HepG2 (cell line): ENCODE data around the gene TMEM250. TPM values are rescaled to one million over a fixed set of nuclear protein-coding genes. Genes with fewer than 3 reads are reported as not detected.

Experiments used
- CHD4 ChIP-seq: fragments of 200-600 bp; sonication (generic); IDR thresholded peaks from 2 replicates; pipeline ENCODE4 v1.7.0; 2017; ENCODE audit warnings: mild to moderate bottlenecking, low read length, borderline replicate concordance
- FOXP1 ChIP-seq, 2 experiments: fragments of 450-650 bp in 1 of 2; IDR thresholded peaks; 2 replicates each; pipeline ENCODE4 v1.6.1; 2017 to 2018; ENCODE audit warnings: antibody characterized with exemption in 1 of 2
- GPN1 ChIP-seq: sonication (generic); formaldehyde crosslinking; IDR thresholded peaks from 2 replicates; pipeline ENCODE4 v1.5.1; 2020; ENCODE audit warnings: missing genetic modification reagents, borderline replicate concordance
- NR1H2 ChIP-seq: sonication (generic); formaldehyde crosslinking; IDR thresholded peaks from 2 replicates; pipeline ENCODE4 v1.8.1; 2022; ENCODE audit warnings: low read depth, missing genetic modification reagents, borderline replicate concordance
- PHF8 ChIP-seq: sonication (generic); formaldehyde crosslinking; IDR thresholded peaks from 2 replicates; pipeline ENCODE4 v1.5.0; 2020; ENCODE audit warnings: missing genetic modification reagents
- SP5 ChIP-seq: IDR thresholded peaks from 2 replicates; pipeline ENCODE4 v1.6.1; 2016; ENCODE audit warnings: low read depth, borderline replicate concordance
- SPEN ChIP-seq: sonication (generic); formaldehyde crosslinking; IDR thresholded peaks from 2 replicates; pipeline ENCODE4 v1.5.1; 2020; ENCODE audit warnings: low read depth, mild to moderate bottlenecking, missing genetic modification reagents
- SSRP1 ChIP-seq: IDR thresholded peaks from 2 replicates; pipeline ENCODE4 v1.6.1; 2016; ENCODE audit warnings: control low read depth
- TCF7L2 ChIP-seq: IDR thresholded peaks from 2 replicates; pipeline ENCODE4 v1.6.1; 2011; ENCODE audit warnings: mild to moderate bottlenecking, low read depth, low read length, moderate library complexity
- ZBTB8A ChIP-seq: sonication (generic); formaldehyde crosslinking; IDR thresholded peaks from 2 replicates; pipeline ENCODE4 v1.4.0; 2020; ENCODE audit warnings: mild to moderate bottlenecking, low read depth, missing genetic modification reagents, borderline replicate concordance
- ZMYM3 ChIP-seq: sonication (generic); formaldehyde crosslinking; IDR thresholded peaks from 2 replicates; pipeline ENCODE4 v1.5.1; 2020; ENCODE audit warnings: mild to moderate bottlenecking, missing genetic modification reagents
- ZNF678 ChIP-seq: sonication (generic); formaldehyde crosslinking; IDR thresholded peaks from 2 replicates; pipeline ENCODE4 v1.4.0; 2020; ENCODE audit warnings: mild to moderate bottlenecking, missing genetic modification reagents
- polyA plus RNA-seq, 8 experiments: library from polyadenylated mRNA; depleted of rRNA in 3 of 8; stranded (reverse) in 7 of 8; unstranded in 1 of 8; fragments of >200 nt; fragmentation: Illumina TruSeq in 4 of 8; extraction: Trizol in 4 of 8; gene quantifications; 2 replicates each; pipeline versions ENCODE4 v1.2.1 to v1.2.3, GENCODE V29; 2011 to 2016; ENCODE audit warnings: low read depth in 4 of 8, missing spikeins in 1 of 8, mixed read lengths in 1 of 8; ENCODE audit not compliant: insufficient read depth in 1 of 8
- total RNA-seq, 5 experiments: library from RNA; depleted of rRNA; stranded (reverse); fragments of >200 nt; fragmentation: Illumina TruSeq; extraction: Trizol; gene quantifications; 2 replicates each; pipeline ENCODE4 v1.2.3, GENCODE V29; 2016; ENCODE audit warnings: low read depth in 1 of 5
- TF ChIP-seq, protein P1 (sequence below): sonication (generic); formaldehyde crosslinking; IDR thresholded peaks from 2 replicates; pipeline ENCODE4 v1.4.0; 2020; ENCODE audit warnings: low read depth, mild to moderate bottlenecking, missing genetic modification reagents
- TF ChIP-seq, protein P2 (sequence below): sonication (generic); formaldehyde crosslinking; IDR thresholded peaks from 2 replicates; pipeline ENCODE4 v1.4.0; 2020; ENCODE audit warnings: missing genetic modification reagents, borderline replicate concordance
- TF ChIP-seq, protein P3 (sequence below): sonication (generic); formaldehyde crosslinking; IDR thresholded peaks from 2 replicates; pipeline ENCODE4 v1.4.0; 2020; ENCODE audit warnings: mild to moderate bottlenecking, missing genetic modification reagents

The TMEM250 gene
- total and polyA plus RNA-seq, 2 of the 13 experiments (the other 11 are each of a cell fraction or from before 2014, with no cell fraction given): 5.5 to 13.9 TPM

DNA sequence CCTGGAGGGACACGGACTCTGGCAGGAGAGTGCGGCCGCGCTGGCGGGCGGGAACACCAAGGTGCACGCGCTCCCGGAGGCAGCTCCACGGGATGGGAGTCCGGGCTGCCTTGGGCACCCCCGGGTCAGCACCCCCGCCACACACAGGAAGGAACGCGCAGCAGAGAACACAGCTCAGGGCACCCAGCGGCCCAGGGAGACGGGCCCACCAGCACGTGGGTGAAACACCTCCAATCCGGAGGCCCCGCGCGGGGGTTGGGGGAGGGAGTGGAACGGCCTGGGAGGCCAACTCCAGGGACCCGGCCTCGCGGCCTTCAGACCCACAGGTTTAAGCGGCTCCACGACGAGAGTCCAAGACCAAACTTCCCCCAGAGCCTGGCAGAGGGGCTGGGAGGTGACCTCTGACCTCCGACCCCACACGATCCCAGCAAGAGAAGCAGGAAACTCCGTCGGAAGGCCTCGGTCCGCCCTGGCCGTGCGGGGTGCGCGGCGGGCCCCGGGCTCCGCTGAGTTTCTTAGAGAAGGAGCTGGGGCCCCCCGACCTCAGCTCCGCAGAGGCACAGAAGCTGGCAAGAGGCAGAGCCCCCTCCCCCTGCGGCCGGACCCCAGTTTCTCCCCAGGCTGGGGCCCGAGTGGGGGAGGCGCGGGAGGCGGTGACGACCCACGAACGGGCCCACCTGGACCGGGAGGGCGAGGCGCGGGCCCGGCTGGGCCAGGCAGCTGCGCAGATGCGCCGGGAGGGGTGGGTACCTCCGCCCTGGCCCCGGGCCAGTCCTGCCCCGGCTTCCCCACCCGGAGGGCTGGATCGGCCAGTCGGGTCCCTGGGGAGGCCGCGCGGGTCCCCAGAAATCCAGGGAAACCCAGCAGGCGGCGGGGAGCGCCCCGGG, 24.4 kb downstream of the TMEM250 start (continued):
- peak; percentile 51; the same call in 1 of the 2 replicates for TF ChIP-seq SPEN
- TF ChIP-seq ZMYM3 (CRISPR knock-in tag): no peak
- TF ChIP-seq, protein P1, sequence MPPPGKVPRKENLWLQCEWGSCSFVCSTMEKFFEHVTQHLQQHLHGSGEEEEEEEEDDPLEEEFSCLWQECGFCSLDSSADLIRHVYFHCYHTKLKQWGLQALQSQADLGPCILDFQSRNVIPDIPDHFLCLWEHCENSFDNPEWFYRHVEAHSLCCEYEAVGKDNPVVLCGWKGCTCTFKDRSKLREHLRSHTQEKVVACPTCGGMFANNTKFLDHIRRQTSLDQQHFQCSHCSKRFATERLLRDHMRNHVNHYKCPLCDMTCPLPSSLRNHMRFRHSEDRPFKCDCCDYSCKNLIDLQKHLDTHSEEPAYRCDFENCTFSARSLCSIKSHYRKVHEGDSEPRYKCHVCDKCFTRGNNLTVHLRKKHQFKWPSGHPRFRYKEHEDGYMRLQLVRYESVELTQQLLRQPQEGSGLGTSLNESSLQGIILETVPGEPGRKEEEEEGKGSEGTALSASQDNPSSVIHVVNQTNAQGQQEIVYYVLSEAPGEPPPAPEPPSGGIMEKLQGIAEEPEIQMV: no peak
- peak; percentile 34; the same call in 1 of the 2 replicates for TF ChIP-seq SP5 (CRISPR knock-in tag)
- TF ChIP-seq, protein P2, sequence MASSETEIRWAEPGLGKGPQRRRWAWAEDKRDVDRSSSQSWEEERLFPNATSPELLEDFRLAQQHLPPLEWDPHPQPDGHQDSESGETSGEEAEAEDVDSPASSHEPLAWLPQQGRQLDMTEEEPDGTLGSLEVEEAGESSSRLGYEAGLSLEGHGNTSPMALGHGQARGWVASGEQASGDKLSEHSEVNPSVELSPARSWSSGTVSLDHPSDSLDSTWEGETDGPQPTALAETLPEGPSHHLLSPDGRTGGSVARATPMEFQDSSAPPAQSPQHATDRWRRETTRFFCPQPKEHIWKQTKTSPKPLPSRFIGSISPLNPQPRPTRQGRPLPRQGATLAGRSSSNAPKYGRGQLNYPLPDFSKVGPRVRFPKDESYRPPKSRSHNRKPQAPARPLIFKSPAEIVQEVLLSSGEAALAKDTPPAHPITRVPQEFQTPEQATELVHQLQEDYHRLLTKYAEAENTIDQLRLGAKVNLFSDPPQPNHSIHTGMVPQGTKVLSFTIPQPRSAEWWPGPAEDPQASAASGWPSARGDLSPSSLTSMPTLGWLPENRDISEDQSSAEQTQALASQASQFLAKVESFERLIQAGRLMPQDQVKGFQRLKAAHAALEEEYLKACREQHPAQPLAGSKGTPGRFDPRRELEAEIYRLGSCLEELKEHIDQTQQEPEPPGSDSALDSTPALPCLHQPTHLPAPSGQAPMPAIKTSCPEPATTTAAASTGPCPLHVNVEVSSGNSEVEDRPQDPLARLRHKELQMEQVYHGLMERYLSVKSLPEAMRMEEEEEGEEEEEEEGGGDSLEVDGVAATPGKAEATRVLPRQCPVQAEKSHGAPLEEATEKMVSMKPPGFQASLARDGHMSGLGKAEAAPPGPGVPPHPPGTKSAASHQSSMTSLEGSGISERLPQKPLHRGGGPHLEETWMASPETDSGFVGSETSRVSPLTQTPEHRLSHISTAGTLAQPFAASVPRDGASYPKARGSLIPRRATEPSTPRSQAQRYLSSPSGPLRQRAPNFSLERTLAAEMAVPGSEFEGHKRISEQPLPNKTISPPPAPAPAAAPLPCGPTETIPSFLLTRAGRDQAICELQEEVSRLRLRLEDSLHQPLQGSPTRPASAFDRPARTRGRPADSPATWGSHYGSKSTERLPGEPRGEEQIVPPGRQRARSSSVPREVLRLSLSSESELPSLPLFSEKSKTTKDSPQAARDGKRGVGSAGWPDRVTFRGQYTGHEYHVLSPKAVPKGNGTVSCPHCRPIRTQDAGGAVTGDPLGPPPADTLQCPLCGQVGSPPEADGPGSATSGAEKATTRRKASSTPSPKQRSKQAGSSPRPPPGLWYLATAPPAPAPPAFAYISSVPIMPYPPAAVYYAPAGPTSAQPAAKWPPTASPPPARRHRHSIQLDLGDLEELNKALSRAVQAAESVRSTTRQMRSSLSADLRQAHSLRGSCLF (CRISPR knock-in tag): no peak
- no peak for TF ChIP-seq ZBTB8A (CRISPR knock-in tag)
- no peak for TF ChIP-seq CHD4
- TF ChIP-seq GPN1 (CRISPR knock-in tag): no peak
- TF ChIP-seq, protein P3, sequence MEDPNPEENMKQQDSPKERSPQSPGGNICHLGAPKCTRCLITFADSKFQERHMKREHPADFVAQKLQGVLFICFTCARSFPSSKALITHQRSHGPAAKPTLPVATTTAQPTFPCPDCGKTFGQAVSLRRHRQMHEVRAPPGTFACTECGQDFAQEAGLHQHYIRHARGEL (CRISPR knock-in tag): no peak
- TF ChIP-seq FOXP1 (IDR thresholded peaks at IDR 0.05): no peak
- 0 out of 2 replicates have a peak, but pooled peaks have one; percentile 4 for TF ChIP-seq FOXP1 (CRISPR knock-in tag; IDR thresholded peaks at IDR 0.05)
- peak; percentile 84 for TF ChIP-seq PHF8 (CRISPR knock-in tag)
- TF ChIP-seq SSRP1 (CRISPR knock-in tag): 0 out of 2 replicates have a peak, but pooled peaks have one; percentile 10
- TF ChIP-seq NR1H2 (CRISPR knock-in tag): no peak
- TF ChIP-seq TCF7L2: no peak
- TF ChIP-seq ZNF678 (CRISPR knock-in tag): no peak
